GM21381 (cell line): Measurements from ENCODE around the gene PUS10.
"Not testable (repeated sequence)": the region's sequence is repeated elsewhere in the genome, so short reads cannot be mapped to it uniquely, and the experiment has no call there.

Experiments
- ATAC-seq: cut with Tn5 transposase; IDR thresholded peaks from one replicate; pipeline ENCODE4 v1.9.1; 2021; ENCODE audit warnings: mild to moderate bottlenecking, moderate library complexity; ENCODE audit not compliant: unreplicated experiment

PUS10 gene

GRCh38 chr2:60936757-60937156 lies 81.3 kb downstream of the PUS10 start:
- no peak for ATAC-seq

GRCh38 chr2:60934165-60934722 lies 83.8 kb downstream of the PUS10 start:
- no peak for ATAC-seq

GRCh38 chr2:60932954-60933353 lies 85.1 kb downstream of the PUS10 start:
- ATAC-seq = no peak

DNA sequence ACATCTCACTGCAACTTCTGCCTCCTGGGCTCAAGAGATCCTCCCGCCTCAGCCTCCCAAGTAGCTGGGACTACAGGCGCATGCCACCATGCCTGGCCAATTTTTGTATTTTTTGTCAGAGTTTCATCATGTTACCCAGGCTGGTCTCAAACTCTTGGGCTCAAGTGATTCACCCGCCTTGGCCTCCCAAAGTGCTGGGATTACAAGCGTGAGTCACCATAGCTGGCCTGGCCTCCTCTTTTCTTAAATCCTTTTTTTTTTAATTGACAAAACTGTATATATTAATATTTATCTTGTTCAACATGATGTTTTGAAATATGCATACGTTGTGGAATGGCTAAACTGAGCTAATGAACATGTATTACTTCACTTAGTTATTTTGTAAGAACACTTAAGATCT lies 86.0 kb downstream of the PUS10 start:
- ATAC-seq = not testable (repeated sequence)

GRCh38 chr2:60926741-60927552 lies 91.1 kb downstream of the PUS10 start:
- ATAC-seq = no peak

DNA sequence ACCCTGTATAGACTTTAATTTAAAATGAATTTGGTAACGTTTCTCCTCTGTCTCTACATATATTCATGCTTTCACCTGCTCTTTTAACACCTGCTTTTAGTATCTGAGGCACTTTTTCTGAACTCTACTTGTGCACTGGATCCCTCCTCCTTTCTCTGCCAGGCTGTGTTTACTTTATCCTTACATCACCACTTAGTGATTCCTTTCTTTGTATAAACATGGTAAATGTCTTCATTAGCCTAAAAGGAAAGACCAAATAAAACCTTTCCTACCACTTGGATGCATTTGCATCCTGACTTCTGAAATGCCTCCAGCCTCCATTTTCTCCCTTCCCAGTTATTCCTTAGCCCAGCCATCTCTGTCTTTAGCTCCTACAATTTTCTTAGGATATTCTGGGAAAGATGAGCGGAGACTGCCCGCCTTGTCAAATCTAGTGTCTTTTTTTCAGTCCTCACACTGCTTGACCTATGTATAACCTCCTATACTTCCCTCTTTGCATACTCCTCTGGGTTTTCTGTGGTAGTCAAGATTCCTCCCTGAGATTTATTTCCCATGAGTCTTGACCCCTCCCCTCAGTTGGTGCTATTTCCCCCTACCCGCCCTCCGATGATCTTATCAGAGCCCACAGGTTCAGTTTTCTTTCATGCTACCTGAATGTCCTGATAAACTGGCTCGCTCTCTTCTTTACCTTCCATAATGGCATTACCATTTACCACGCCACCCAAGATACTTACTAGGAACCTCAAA lies 91.9 kb downstream of the PUS10 start:
- ATAC-seq = no peak

- ATAC-seq = no peak
Observed at GRCh38 chr2:60907329-60907728, 110.7 kb downstream of the PUS10 start.

DNA sequence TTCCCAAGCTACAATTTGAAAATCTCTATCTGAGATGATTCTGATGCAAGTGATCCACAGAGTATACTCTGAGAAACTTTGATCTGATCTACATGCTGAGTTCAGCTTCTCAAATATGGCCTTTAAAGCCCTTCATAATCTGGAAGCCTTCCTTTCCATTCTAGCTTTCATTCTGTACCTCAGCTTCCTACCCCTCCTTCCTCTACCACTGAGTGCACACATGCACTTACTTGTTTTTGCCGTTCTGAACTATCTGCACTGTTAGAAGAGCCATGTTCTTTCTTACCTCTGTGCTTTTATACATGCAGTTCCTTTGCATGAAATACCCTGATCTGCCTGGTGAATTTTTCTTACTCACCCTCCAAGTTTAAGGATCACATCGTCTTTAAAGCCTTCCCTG lies 111.7 kb downstream of the PUS10 start:
- ATAC-seq = no peak

GRCh38 chr2:60905867-60906266 lies 112.2 kb downstream of the PUS10 start:
- ATAC-seq = not testable (repeated sequence)

GRCh38 chr2:60901296-60901695 lies 116.8 kb downstream of the PUS10 start:
- not testable (repeated sequence) for ATAC-seq

DNA sequence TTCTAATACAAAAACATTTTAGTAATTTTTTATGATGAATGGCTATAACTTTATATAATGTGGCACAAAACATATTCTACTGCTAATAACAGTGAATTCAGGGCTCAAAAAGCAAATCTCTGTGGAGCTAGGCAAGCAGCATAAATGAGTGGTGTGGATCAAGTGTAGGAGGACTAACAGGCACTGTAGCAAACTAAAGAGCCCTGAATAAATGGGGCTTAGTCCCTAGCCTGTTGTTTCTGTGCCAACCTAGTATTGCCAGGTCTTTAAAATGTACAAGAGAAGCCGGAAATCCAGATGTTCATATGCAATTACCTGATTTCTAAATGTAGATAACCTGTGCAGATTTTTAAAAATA lies 118.2 kb downstream of the PUS10 start:
- no peak for ATAC-seq

GRCh38 chr2:60899230-60899891 lies 118.7 kb downstream of the PUS10 start:
- ATAC-seq = peak; percentile 52

DNA sequence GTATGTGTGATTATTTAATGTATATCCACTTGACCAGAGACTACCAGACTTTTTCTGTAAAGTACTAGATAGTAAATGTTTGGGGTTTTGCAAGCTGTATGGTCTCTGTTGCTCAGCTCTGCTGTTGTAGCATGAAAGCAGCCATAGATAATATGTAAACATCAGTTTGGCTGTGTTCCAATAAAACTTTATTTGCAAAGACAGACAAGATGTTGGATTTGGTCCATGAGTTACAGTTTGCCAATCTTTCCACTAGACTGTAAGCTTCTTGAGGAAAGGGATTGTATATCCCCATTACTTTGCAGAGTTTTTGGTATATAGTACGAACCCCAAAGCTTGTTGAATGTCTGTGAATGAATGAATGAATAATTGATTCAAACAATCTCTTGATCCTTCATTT lies 119.5 kb downstream of the PUS10 start:
- no peak for ATAC-seq
